Suprapubic skin (tissue), 4 donors: ENCODE data around the gene RTTN. TPM values are rescaled to one million over a fixed set of nuclear protein-coding genes. Genes with fewer than 3 reads are reported as not detected.

Experiments used
- DNase-seq, 2 donors: peaks; one replicate each; pipeline ENCODE4 v3.0.0-alpha.2; 2019; ENCODE audit warnings: low spot score in 2 of 2
- H3K27ac ChIP-seq: fragments of 200-600 bp; sonication (generic); one replicate; pipeline ENCODE4 v1.5.1; 2019
- H3K27me3 ChIP-seq: fragments of 200-600 bp; sonication (generic); one replicate; pipeline ENCODE4 v1.5.1; 2019
- H3K36me3 ChIP-seq: fragments of 200-600 bp; sonication (generic); one replicate; pipeline ENCODE4 v1.5.1; 2019
- H3K4me1 ChIP-seq: fragments of 200-600 bp; sonication (generic); one replicate; pipeline ENCODE4 v1.5.1; 2019
- H3K4me3 ChIP-seq: fragments of 200-600 bp; sonication (generic); one replicate; pipeline ENCODE4 v1.5.1; 2019; ENCODE audit warnings: mild to moderate bottlenecking
- H3K9me3 ChIP-seq: fragments of 200-600 bp; sonication (generic); one replicate; pipeline ENCODE4 v1.5.1; 2019
- EP300 ChIP-seq: sonication (generic); formaldehyde crosslinking; IDR thresholded peaks from one replicate; pipeline ENCODE4 v1.6.1; 2017; ENCODE audit warnings: antibody characterized with exemption
- POLR2A ChIP-seq, 2 donors: fragments of 450-650 bp; IDR thresholded peaks; one replicate each; pipeline ENCODE4 v1.6.1; 2017; ENCODE audit warnings: antibody characterized with exemption in 2 of 2, mild to moderate bottlenecking in 2 of 2, moderate library complexity in 2 of 2
- POLR2AphosphoS5 ChIP-seq, 3 donors: sonication (generic); formaldehyde crosslinking; IDR thresholded peaks; one replicate each; pipeline ENCODE4 v1.6.1; 2017; ENCODE audit warnings: antibody characterized with exemption in 3 of 3
- WGBS: methylation state at CpG from one replicate; pipeline ENCODE4 v1.1.5; 2018; 5-methylcytosine and 5-hydroxymethylcytosine counted together
- total RNA-seq, 4 donors: library from RNA; depleted of rRNA; stranded (reverse); fragments of >200 nt; gene quantifications; one replicate each; pipeline ENCODE4 v1.1.0, GENCODE V29; 2016
- TF ChIP-seq, protein P1 (sequence below), 2 donors: fragments of 200-600 bp in 1 of 2; fragments of 450-650 bp in 1 of 2; sonication (generic) in 1 of 2; IDR thresholded peaks; one replicate each; pipeline ENCODE4 v1.5.1; 2016 to 2019; ENCODE audit warnings: antibody characterized with exemption in 2 of 2, mild to moderate bottlenecking in 1 of 2, moderate library complexity in 1 of 2

The RTTN gene
- total RNA-seq, 4 donors from 2014 or later, result 8.4 to 26.1 (median 12.5) TPM

- Histone ChIP-seq H3K36me3 (peaks cover 45% of the 10 kb centered on the region), H3K4me1 (no peaks in the 10 kb centered on the region), H3K9me3 (no peaks in the 10 kb centered on the region), H3K4me3 (no peak overlapping the region), H3K27me3 (no peaks in the 10 kb centered on the region), H3K27ac (no peak overlapping the region)
- DNase-seq, result no peak
- TF ChIP-seq EP300 (no peak), POLR2AphosphoS5 (IDR thresholded peaks at IDR 0.05) (no peak), POLR2A (IDR thresholded peaks at IDR 0.05) (no peak)
- TF ChIP-seq, protein P1, sequence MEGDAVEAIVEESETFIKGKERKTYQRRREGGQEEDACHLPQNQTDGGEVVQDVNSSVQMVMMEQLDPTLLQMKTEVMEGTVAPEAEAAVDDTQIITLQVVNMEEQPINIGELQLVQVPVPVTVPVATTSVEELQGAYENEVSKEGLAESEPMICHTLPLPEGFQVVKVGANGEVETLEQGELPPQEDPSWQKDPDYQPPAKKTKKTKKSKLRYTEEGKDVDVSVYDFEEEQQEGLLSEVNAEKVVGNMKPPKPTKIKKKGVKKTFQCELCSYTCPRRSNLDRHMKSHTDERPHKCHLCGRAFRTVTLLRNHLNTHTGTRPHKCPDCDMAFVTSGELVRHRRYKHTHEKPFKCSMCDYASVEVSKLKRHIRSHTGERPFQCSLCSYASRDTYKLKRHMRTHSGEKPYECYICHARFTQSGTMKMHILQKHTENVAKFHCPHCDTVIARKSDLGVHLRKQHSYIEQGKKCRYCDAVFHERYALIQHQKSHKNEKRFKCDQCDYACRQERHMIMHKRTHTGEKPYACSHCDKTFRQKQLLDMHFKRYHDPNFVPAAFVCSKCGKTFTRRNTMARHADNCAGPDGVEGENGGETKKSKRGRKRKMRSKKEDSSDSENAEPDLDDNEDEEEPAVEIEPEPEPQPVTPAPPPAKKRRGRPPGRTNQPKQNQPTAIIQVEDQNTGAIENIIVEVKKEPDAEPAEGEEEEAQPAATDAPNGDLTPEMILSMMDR (IDR thresholded peaks at IDR 0.05), result no peak
- WGBS, result 97% methylated on average over 3 of the region's 3 CpGs
Observed at GRCh38 chr18:70059684-70060083, 145.8 kb downstream of the RTTN start.

DNA sequence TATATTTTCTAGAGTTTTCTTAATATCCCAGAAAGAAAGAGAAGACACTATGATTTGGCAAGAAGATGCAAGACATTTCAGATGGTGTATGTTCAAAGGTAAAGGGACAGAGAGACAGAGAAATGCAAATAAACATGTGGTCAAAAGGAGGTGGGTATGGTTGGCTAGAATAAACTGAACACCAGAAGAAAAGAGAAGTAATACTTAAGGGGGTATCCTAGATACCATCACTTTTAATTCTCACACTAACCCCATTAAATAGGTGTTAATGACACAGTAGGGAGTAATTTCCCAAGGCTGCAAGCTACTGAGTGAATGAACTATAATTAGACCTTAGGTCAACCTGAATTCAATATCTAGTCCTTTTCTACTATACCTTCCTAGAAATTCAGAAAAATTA is 146.6 kb downstream of the RTTN start:
- no peak overlapping the region for H3K4me3 ChIP-seq
- no peaks in the 10 kb centered on the region for H3K4me1 ChIP-seq
- peaks cover 43% of the 10 kb centered on the region for H3K36me3 ChIP-seq
- H3K9me3 ChIP-seq, result no peaks in the 10 kb centered on the region
- no peaks in the 10 kb centered on the region for H3K27me3 ChIP-seq
- DNase-seq, result no peak
- H3K27ac ChIP-seq, result no peak overlapping the region
- TF ChIP-seq, protein P1 (IDR thresholded peaks at IDR 0.05), result no peak
- TF ChIP-seq EP300 (no peak), POLR2AphosphoS5 (IDR thresholded peaks at IDR 0.05) (no peak)

GRCh38 chr18:70047931-70048603 is 157.4 kb downstream of the RTTN start:
- TF ChIP-seq POLR2A (IDR thresholded peaks at IDR 0.05) (no peak), POLR2AphosphoS5 (IDR thresholded peaks at IDR 0.05) (no peak), EP300 (no peak)
- TF ChIP-seq, protein P1 (IDR thresholded peaks at IDR 0.05), result no peak
- Histone ChIP-seq H3K4me1 (peaks cover 4% of the 10 kb centered on the region), H3K9me3 (no peaks in the 10 kb centered on the region), H3K27me3 (no peaks in the 10 kb centered on the region), H3K36me3 (peaks cover 20% of the 10 kb centered on the region), H3K4me3 (no peak overlapping the region), H3K27ac (no peak overlapping the region)
- no peak for DNase-seq
- WGBS, result 62% methylated on average over 4 of the region's 4 CpGs

- no peak overlapping the region for H3K4me3 ChIP-seq
- DNase-seq, result no peak
- H3K27ac ChIP-seq, result no peak overlapping the region
- H3K4me1 ChIP-seq, result peaks cover 4% of the 10 kb centered on the region
- no peaks in the 10 kb centered on the region for H3K27me3 ChIP-seq
- no peaks in the 10 kb centered on the region for H3K9me3 ChIP-seq
- TF ChIP-seq, protein P1 (IDR thresholded peaks at IDR 0.05), result no peak
- no peak for TF ChIP-seq EP300
- TF ChIP-seq POLR2A (IDR thresholded peaks at IDR 0.05), result no peak
- TF ChIP-seq POLR2AphosphoS5 (IDR thresholded peaks at IDR 0.05), result no peak
- WGBS, result 80% methylated on average over 1 of the region's 1 CpG
- peaks cover 16% of the 10 kb centered on the region for H3K36me3 ChIP-seq
Observed at GRCh38 chr18:70046796-70047195, 158.7 kb downstream of the RTTN start.

- Histone ChIP-seq H3K27ac (no peak overlapping the region), H3K4me3 (no peak overlapping the region), H3K27me3 (no peaks in the 10 kb centered on the region), H3K9me3 (no peaks in the 10 kb centered on the region), H3K36me3 (peaks cover 13% of the 10 kb centered on the region), H3K4me1 (peaks cover 4% of the 10 kb centered on the region)
- DNase-seq, result no peak
- no peak for TF ChIP-seq POLR2AphosphoS5 (IDR thresholded peaks at IDR 0.05)
- TF ChIP-seq EP300, result no peak
- no peak for TF ChIP-seq POLR2A (IDR thresholded peaks at IDR 0.05)
- TF ChIP-seq, protein P1 (IDR thresholded peaks at IDR 0.05), result no peak
- WGBS, result 67% methylated on average over 2 of the region's 2 CpGs
Observed at GRCh38 chr18:70046207-70046606, 159.3 kb downstream of the RTTN start.
